HL-60 (cell line): ENCODE measurements around the gene FRMPD4.

Source experiments
- DNase-seq, 2 experiments: peaks; one replicate each; pipeline ENCODE4 v3.0.0-alpha.2; 2010 to 2020; ENCODE audit warnings: low read depth in 1 of 2, low spot score in 1 of 2
- H3K27ac ChIP-seq: fragments of 250-450 bp; sonication (Bioruptor Pico); replicated peaks from 2 replicates; pipeline ENCODE4 v1.5.1; 2020; ENCODE audit warnings: mild to moderate bottlenecking, moderate library complexity
- H3K27me3 ChIP-seq: fragments of 250-450 bp; sonication (Bioruptor Pico); 2 replicates; pipeline ENCODE4 v1.5.1; 2021; ENCODE audit warnings: mild to moderate bottlenecking, moderate library complexity; ENCODE audit not compliant: insufficient read depth, poor library complexity, severe bottlenecking
- H3K4me3 ChIP-seq: replicated peaks from 2 replicates; pipeline ENCODE4 v1.5.1; 2011; ENCODE audit warnings: mild to moderate bottlenecking, control low read depth, low read length; ENCODE audit not compliant: insufficient read depth
- CTCF ChIP-seq: IDR thresholded peaks from one replicate; pipeline ENCODE4 v1.5.1; 2011; ENCODE audit warnings: low read length, control low read depth, inconsistent platforms; ENCODE audit not compliant: insufficient read depth
- GABPA ChIP-seq: IDR thresholded peaks from 2 replicates; pipeline ENCODE4 v1.6.1; 2012; ENCODE audit warnings: low read depth
- POLR2AphosphoS5 ChIP-seq: IDR thresholded peaks from 2 replicates; pipeline ENCODE4 v1.6.1; 2012; ENCODE audit warnings: low read depth
- REST ChIP-seq: IDR thresholded peaks from 2 replicates; pipeline ENCODE4 v1.6.1; 2012; ENCODE audit warnings: low read depth; ENCODE audit not compliant: insufficient replicate concordance
- SPI1 ChIP-seq: IDR thresholded peaks from 2 replicates; pipeline ENCODE4 v1.6.1; 2012; ENCODE audit warnings: low read depth, mild to moderate bottlenecking, borderline replicate concordance

Gene FRMPD4

DNA sequence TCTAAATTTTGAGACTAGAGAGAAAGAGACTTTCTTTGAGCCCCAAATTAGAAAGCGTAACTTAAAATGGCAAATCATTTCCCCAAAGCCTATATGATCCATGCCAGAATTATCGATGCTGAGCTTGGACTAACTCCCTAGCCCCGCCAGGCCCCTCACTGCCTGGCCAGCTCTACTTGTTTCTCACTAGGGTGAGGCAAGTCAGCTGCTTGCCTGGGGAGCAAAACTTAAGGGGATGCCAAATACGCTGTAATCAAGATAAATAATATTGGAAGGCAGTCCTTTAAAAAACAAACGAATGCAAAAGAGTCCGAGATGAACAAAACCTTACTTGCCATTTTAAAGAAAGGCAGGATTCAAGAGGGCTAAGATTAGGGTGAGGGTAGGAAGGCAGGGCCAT lies 236.0 kb downstream of the FRMPD4 start:
- H3K27ac ChIP-seq = no peak overlapping the region
- H3K4me3 ChIP-seq = no peak overlapping the region
- no peak for DNase-seq
- peaks cover 2% of the 10 kb centered on the region for H3K27me3 ChIP-seq
- TF ChIP-seq POLR2AphosphoS5 (no peak), GABPA (no peak), REST (no peak), SPI1 (no peak), CTCF (no peak)

DNA sequence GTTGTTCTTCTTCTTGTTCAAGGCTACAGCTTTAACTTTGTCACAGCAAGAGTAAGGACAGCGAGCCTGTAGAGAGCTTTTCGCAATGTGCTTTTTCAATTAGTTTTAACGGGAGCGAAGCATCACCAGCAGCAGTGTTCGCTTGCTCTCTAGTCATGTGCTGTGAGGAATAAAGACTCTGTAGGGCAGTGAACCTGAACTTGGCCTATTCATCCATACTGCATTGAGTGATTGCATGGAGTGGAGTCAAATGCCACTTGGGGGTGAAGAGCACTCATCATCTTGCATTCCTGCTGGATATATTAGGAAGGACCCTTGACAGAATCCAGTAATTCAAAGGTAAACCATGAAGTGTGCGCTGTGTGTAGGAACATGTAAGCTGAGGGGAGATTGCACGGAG lies 240.0 kb downstream of the FRMPD4 start:
- Histone ChIP-seq H3K27me3 (peaks cover 2% of the 10 kb centered on the region), H3K27ac (no peak overlapping the region), H3K4me3 (no peak overlapping the region)
- TF ChIP-seq GABPA (no peak), POLR2AphosphoS5 (no peak), SPI1 (no peak), REST (no peak), CTCF (no peak)
- DNase-seq = no peak

DNA sequence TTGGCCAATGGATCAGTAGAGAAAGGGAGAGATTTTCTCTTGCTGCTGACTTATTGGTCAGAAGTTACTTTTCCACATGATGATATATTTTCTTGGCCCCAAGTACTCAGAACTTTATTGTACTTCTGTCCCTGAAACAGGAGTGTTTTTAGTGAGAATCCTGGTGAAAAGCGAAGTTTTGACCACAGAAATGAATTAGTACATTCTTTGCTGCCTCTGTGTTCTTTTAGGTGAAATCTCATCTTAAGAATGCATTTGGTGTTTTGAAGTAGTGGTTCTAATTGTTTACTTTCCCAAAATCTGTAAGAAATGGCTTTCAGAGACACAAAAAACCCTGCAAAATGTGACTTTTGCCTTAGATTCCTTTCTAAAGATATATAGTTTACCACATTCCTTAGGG lies 240.4 kb downstream of the FRMPD4 start:
- H3K27ac ChIP-seq = no peak overlapping the region
- no peak overlapping the region for H3K4me3 ChIP-seq
- DNase-seq = no peak
- no peak for TF ChIP-seq REST
- no peak for TF ChIP-seq CTCF
- TF ChIP-seq POLR2AphosphoS5 = no peak
- TF ChIP-seq SPI1 = no peak
- no peak for TF ChIP-seq GABPA
- H3K27me3 ChIP-seq = peaks cover 2% of the 10 kb centered on the region
